ENCODE results near the gene PLCZ1.

DNA sequence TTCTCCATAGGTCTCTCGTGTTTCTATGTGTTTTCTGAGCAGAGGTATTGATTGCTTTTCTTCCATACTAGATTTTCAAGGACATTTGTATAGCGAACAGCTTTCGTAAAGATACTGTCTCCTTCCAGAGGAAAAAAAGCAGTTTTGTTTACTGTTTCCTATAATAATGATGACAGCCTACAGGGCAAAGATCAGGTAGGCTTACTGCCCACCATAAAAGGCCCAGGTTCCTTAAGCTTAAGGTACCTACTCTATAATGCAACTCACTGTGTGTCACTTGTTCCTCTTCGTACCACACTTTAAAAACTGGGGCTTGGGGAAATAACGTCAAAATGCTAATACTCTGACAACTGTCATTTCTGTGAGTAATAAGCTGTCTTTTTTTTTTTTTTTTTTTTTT, 6.7 kb downstream of the PLCZ1 start:
- TF ChIP-seq, protein P1, sequence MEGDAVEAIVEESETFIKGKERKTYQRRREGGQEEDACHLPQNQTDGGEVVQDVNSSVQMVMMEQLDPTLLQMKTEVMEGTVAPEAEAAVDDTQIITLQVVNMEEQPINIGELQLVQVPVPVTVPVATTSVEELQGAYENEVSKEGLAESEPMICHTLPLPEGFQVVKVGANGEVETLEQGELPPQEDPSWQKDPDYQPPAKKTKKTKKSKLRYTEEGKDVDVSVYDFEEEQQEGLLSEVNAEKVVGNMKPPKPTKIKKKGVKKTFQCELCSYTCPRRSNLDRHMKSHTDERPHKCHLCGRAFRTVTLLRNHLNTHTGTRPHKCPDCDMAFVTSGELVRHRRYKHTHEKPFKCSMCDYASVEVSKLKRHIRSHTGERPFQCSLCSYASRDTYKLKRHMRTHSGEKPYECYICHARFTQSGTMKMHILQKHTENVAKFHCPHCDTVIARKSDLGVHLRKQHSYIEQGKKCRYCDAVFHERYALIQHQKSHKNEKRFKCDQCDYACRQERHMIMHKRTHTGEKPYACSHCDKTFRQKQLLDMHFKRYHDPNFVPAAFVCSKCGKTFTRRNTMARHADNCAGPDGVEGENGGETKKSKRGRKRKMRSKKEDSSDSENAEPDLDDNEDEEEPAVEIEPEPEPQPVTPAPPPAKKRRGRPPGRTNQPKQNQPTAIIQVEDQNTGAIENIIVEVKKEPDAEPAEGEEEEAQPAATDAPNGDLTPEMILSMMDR (IDR thresholded peaks at IDR 0.05; ENCODE audit: low read depth, low read length, missing input control) = no peak
- no peak for TF ChIP-seq HNF4G (IDR thresholded peaks at IDR 0.05)
- no peak for TF ChIP-seq SP1 (IDR thresholded peaks at IDR 0.05)
- no peak for TF ChIP-seq TAF1 (conservative IDR thresholded peaks at IDR 0.05)
- TF ChIP-seq, protein P2, sequence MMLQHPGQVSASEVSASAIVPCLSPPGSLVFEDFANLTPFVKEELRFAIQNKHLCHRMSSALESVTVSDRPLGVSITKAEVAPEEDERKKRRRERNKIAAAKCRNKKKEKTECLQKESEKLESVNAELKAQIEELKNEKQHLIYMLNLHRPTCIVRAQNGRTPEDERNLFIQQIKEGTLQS (IDR thresholded peaks at IDR 0.05) = no peak
- TF ChIP-seq REST (IDR thresholded peaks at IDR 0.05) = no peak
- no peak for TF ChIP-seq YY1 (IDR thresholded peaks at IDR 0.05)
- TF ChIP-seq FOXA1 (IDR thresholded peaks at IDR 0.05) = no peak
